Neural cell (in vitro differentiated cells): ENCODE data around the gene HOXA7. TPM values are rescaled to one million over a fixed set of nuclear protein-coding genes. Genes with fewer than 3 reads are reported as not detected.
A peak's percentile ranks its signal among the peaks of the same experiment; 100 is the strongest.

Experiments
- H2AFZ ChIP-seq: fragments of 200-600, 300-800 bp; sonication (generic), shearing (Covaris generic); 2 replicates; pipeline ENCODE4 v1.6.0; 2014; ENCODE audit warnings: low read depth, mild to moderate bottlenecking, antibody characterized with exemption, low read length, moderate library complexity
- H3F3A ChIP-seq: fragments of 200-600 bp; shearing (Covaris generic); 2 replicates; pipeline ENCODE4 v1.6.1; 2016; ENCODE audit warnings: mild to moderate bottlenecking, moderate library complexity, mixed read lengths, antibody characterized with exemption, low read length; ENCODE audit not compliant: insufficient read depth, poor library complexity, severe bottlenecking
- H3K27ac ChIP-seq: fragments of 200-600, 300-800 bp; sonication (generic), shearing (Covaris generic); 2 replicates; pipeline ENCODE4 v1.5.1; 2014; ENCODE audit warnings: mild to moderate bottlenecking, low read length, moderate library complexity
- H3K27me3 ChIP-seq: fragments of 300-800, 200-600 bp; sonication (generic), shearing (Covaris generic); 2 replicates; pipeline ENCODE4 v1.6.0; 2014; ENCODE audit warnings: mild to moderate bottlenecking, low read depth, low read length, moderate library complexity; ENCODE audit not compliant: insufficient read depth
- H3K36me3 ChIP-seq: fragments of 300-800, 200-600 bp; sonication (generic), shearing (Covaris generic); 2 replicates; pipeline ENCODE4 v1.5.1; 2014; ENCODE audit warnings: mild to moderate bottlenecking, antibody characterized with exemption, low read length, moderate library complexity; ENCODE audit not compliant: insufficient read depth
- H3K4me2 ChIP-seq: fragments of 300-800, 200-600 bp; sonication (generic), shearing (Covaris generic); 2 replicates; pipeline ENCODE4 v1.6.0; 2014; ENCODE audit warnings: mild to moderate bottlenecking, low read length
- H3K4me3 ChIP-seq: fragments of 300-800, 200-600 bp; sonication (generic), shearing (Covaris generic); 2 replicates; pipeline ENCODE4 v1.5.1; 2014; ENCODE audit warnings: mild to moderate bottlenecking, low read length, moderate library complexity
- H3K79me2 ChIP-seq: fragments of 200-600 bp; shearing (Covaris generic); replicated peaks from 2 replicates; pipeline ENCODE4 v1.6.0; 2014; ENCODE audit warnings: mild to moderate bottlenecking, low read length, moderate library complexity; ENCODE audit not compliant: insufficient read depth
- H3K9ac ChIP-seq: fragments of 300-800, 200-600 bp; sonication (generic), shearing (Covaris generic); 2 replicates; pipeline ENCODE4 v1.6.1; 2016; ENCODE audit warnings: mild to moderate bottlenecking, low read length, mixed read lengths
- H3K9me2 ChIP-seq: fragments of 200-600 bp; shearing (Covaris generic); 2 replicates; pipeline ENCODE4 v1.6.1; 2016; ENCODE audit warnings: mild to moderate bottlenecking, low read length, mixed read lengths; ENCODE audit not compliant: insufficient read depth
- H3K9me3 ChIP-seq: fragments of 200-600, 300-800 bp; sonication (generic), shearing (Covaris generic); 2 replicates; pipeline ENCODE4 v1.6.1; 2016; ENCODE audit warnings: mild to moderate bottlenecking, mixed run types, low read length, moderate library complexity, mixed read lengths
- H4K20me1 ChIP-seq: fragments of 200-600 bp; shearing (Covaris generic); 2 replicates; pipeline ENCODE4 v1.6.1; 2016; ENCODE audit warnings: mild to moderate bottlenecking, mixed run types; ENCODE audit not compliant: insufficient read depth
- EP300 ChIP-seq: fragments of 450-650 bp; conservative IDR thresholded peaks from 2 replicates; pipeline ENCODE4 v1.6.1; 2014; ENCODE audit warnings: antibody characterized with exemption, mild to moderate bottlenecking, moderate library complexity; ENCODE audit not compliant: poor library complexity, severe bottlenecking
- EZH2 ChIP-seq: fragments of 200-600, 300-800 bp; shearing (Covaris generic), sonication (generic); IDR thresholded peaks from 2 replicates; pipeline ENCODE4 v1.6.1; 2014; ENCODE audit warnings: antibody characterized with exemption, low read length, borderline replicate concordance, mild to moderate bottlenecking; ENCODE audit not compliant: insufficient read depth, poor library complexity, severe bottlenecking
- MXI1 ChIP-seq: fragments of 450-650 bp; conservative IDR thresholded peaks from 2 replicates; pipeline ENCODE4 v1.6.1; 2014; ENCODE audit warnings: antibody characterized with exemption, mild to moderate bottlenecking; ENCODE audit not compliant: poor library complexity, severe bottlenecking
- POLR2AphosphoS5 ChIP-seq: IDR thresholded peaks from 2 replicates; pipeline ENCODE4 v1.6.1; 2012
- RAD21 ChIP-seq: fragments of 450-650 bp; conservative IDR thresholded peaks from 2 replicates; pipeline ENCODE4 v1.6.1; 2014; ENCODE audit warnings: antibody characterized with exemption, mild to moderate bottlenecking, moderate library complexity
- REST ChIP-seq: IDR thresholded peaks from 2 replicates; pipeline ENCODE4 v1.6.1; 2012; ENCODE audit warnings: borderline replicate concordance
- SMC3 ChIP-seq: fragments of 450-650 bp; conservative IDR thresholded peaks from 2 replicates; pipeline ENCODE4 v1.6.1; 2014; ENCODE audit warnings: antibody characterized with exemption, mild to moderate bottlenecking, moderate library complexity; ENCODE audit not compliant: poor library complexity
- TAF1 ChIP-seq: IDR thresholded peaks from 2 replicates; pipeline ENCODE4 v1.6.1; 2012; ENCODE audit warnings: low read depth
- polyA plus RNA-seq: library from polyadenylated mRNA; depleted of rRNA; stranded (reverse); fragments of >200 nt; gene quantifications from 2 replicates; pipeline ENCODE4 v1.2.3, GENCODE V29; 2014
- TF ChIP-seq, protein P1 (sequence below): fragments of 450-650 bp; IDR thresholded peaks from 2 replicates; pipeline ENCODE4 v1.5.1; 2014; ENCODE audit warnings: antibody characterized with exemption, mild to moderate bottlenecking, moderate library complexity; ENCODE audit not compliant: poor library complexity, severe bottlenecking

The HOXA7 gene
- polyA plus RNA-seq, 1 donor from 2014 or later: not detected

DNA sequence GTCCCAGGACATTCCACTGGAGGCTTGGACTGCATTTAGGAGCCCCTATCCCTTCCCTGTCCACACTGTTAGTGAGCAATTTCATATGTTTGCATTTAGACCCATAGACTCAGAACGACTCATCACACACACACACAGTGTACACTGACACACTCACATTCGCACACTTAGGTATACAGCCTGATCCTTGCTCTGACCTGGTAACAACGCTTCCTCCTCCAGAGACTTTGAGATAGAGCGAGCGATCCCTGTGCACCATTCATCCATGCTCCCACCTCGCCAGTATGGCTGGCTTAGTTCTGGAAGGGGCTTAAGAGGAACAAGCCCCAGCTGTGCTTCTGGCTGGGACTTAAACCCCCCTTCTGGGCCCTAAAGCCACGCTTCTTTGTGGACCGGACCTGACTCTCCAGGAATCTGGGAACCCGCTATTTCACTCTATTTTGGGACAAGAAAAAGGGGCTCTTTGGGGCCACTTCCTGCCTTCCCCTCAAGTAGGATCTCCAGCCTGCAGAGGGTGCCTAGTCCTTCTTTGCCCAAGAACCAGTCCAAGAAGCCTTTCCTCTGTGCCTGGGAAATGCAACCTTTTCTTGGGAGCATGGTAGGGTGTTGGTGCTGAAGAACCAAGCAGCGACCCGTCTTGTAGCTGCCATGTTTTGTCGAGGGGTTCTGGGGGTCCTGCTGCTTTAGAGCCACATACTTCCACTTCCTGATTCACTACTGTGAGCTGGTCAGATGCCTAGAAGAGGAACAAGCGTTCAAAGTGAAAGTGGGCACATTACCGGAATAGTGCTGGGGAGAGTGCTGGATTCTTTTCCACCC is 44.5 kb upstream of the HOXA7 start:
- H3F3A ChIP-seq: no peaks in the 10 kb centered on the region
- H3K9me2 ChIP-seq: no peaks in the 10 kb centered on the region
- H3K9ac ChIP-seq: no peak overlapping the region
- H3K27ac ChIP-seq: no peak overlapping the region
- no peak overlapping the region for H2AFZ ChIP-seq
- H3K9me3 ChIP-seq: no peaks in the 10 kb centered on the region
- H3K36me3 ChIP-seq: no peaks in the 10 kb centered on the region
- peak overlapping the region; percentile 56 for H3K4me3 ChIP-seq
- peaks cover 93% of the 10 kb centered on the region for H3K27me3 ChIP-seq
- H4K20me1 ChIP-seq: no peaks in the 10 kb centered on the region
- no peaks in the 10 kb centered on the region for H3K79me2 ChIP-seq
- TF ChIP-seq RAD21: no peak
- no peak for TF ChIP-seq MXI1
- TF ChIP-seq EP300: no peak
- no peak for TF ChIP-seq EZH2
- no peak for TF ChIP-seq REST
- TF ChIP-seq POLR2AphosphoS5: no peak
- TF ChIP-seq, protein P1, sequence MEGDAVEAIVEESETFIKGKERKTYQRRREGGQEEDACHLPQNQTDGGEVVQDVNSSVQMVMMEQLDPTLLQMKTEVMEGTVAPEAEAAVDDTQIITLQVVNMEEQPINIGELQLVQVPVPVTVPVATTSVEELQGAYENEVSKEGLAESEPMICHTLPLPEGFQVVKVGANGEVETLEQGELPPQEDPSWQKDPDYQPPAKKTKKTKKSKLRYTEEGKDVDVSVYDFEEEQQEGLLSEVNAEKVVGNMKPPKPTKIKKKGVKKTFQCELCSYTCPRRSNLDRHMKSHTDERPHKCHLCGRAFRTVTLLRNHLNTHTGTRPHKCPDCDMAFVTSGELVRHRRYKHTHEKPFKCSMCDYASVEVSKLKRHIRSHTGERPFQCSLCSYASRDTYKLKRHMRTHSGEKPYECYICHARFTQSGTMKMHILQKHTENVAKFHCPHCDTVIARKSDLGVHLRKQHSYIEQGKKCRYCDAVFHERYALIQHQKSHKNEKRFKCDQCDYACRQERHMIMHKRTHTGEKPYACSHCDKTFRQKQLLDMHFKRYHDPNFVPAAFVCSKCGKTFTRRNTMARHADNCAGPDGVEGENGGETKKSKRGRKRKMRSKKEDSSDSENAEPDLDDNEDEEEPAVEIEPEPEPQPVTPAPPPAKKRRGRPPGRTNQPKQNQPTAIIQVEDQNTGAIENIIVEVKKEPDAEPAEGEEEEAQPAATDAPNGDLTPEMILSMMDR: no peak
- TF ChIP-seq TAF1: no peak
- TF ChIP-seq SMC3: no peak
- no peak overlapping the region for H3K4me2 ChIP-seq

DNA sequence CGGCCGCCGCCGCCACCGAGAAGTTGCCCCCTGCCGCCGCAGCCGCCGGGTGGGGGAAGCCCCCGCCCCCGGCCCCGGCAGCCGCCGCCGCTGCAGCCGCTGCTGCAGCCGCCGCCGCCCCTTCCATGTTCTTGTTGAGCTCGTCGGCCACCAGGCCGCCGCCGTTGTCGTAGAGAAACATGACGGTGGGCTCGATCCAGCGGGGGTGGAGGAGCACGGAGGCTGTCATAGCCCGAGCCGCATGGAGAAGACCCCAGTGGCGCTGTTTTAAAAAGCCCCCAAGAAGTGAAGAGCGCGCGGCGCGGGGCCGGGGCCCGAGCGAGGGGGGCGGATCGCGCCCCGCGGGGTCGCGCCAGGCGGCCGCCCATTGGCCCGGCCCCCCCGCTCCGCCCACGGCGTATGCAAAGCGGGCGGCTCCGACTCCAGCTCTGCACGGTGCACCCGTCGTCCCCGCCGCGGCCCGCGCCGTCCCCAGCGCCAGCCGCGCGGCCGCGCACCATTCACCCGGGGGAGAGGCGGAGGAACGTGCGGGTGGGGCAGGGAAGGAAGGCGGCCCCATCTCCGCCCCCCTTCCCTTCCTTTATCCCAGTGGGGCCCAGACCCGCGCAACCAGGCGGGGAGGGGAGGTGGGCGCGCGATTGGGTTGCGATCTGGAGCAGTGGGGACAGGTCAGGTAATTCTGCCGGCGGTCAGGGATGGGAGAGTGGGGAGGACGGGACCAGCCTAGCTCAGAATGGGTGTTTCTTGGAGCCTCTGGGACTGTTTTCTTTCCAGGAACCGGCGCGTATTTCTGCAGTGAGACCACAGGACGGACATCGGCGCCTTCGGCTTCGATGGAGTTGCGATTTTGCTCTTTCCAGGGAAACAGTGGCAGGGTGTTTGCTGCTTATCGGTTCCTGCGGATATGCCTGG is 43.6 kb upstream of the HOXA7 start, which contains the start of gene HOXA13:
TSS of gene HOXA13 (minus strand) at position 243 of the 912 bp plus-strand sequence. CDS start at position 229, 14 bp downstream.
- no peaks in the 10 kb centered on the region for H3K9me3 ChIP-seq
- peaks cover 93% of the 10 kb centered on the region for H3K27me3 ChIP-seq
- H3K79me2 ChIP-seq: no peaks in the 10 kb centered on the region
- no peaks in the 10 kb centered on the region for H3K9me2 ChIP-seq
- H3K4me3 ChIP-seq: peak within 1 kb of the TSS; percentile 56
- no peak within 1 kb of the TSS for H3K9ac ChIP-seq
- no peak within 1 kb of the TSS for H3K4me2 ChIP-seq
- no peak for TF ChIP-seq EP300
- peak; percentile 80 for TF ChIP-seq EZH2
- no peak within 1 kb of the TSS for H3K27ac ChIP-seq
- no peaks in the 10 kb centered on the region for H3K36me3 ChIP-seq
- no peaks in the 10 kb centered on the region for H3F3A ChIP-seq
- no peaks in the 10 kb centered on the region for H4K20me1 ChIP-seq
- H2AFZ ChIP-seq: no peak within 1 kb of the TSS
